ENCODE data around the gene ERVFRD-1. TPM values are rescaled to one million over a fixed set of nuclear protein-coding genes. Genes with fewer than 3 reads are reported as not detected.

The ERVFRD-1 gene
- total RNA-seq, 4 donors from 2014 or later: 0.11 to 0.83 (median 0.27) TPM

DNA sequence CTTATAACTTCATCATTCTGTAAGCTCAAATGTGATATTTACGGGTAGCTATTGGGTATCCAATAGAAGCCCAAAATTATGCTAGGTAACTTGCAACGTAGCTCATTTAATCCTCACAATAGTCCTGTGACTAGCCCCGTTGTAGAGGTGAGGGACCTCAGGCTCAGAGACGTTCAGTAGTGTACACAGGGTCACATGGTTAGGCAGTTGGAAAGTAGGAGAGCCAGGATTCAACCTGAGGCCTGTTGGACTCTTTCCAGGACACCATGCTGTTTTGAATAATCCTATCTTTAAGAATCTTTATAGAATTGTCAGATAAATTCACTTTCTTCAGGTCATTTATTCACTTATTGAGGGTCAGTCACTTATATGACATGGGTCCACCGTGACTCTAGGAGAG lies 58.2 kb downstream of the ERVFRD-1 start:
- TF ChIP-seq POLR2AphosphoS5 (IDR thresholded peaks at IDR 0.05): no peak
- TF ChIP-seq, protein P1, sequence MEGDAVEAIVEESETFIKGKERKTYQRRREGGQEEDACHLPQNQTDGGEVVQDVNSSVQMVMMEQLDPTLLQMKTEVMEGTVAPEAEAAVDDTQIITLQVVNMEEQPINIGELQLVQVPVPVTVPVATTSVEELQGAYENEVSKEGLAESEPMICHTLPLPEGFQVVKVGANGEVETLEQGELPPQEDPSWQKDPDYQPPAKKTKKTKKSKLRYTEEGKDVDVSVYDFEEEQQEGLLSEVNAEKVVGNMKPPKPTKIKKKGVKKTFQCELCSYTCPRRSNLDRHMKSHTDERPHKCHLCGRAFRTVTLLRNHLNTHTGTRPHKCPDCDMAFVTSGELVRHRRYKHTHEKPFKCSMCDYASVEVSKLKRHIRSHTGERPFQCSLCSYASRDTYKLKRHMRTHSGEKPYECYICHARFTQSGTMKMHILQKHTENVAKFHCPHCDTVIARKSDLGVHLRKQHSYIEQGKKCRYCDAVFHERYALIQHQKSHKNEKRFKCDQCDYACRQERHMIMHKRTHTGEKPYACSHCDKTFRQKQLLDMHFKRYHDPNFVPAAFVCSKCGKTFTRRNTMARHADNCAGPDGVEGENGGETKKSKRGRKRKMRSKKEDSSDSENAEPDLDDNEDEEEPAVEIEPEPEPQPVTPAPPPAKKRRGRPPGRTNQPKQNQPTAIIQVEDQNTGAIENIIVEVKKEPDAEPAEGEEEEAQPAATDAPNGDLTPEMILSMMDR (IDR thresholded peaks at IDR 0.05): no peak
- TF ChIP-seq EP300 (IDR thresholded peaks at IDR 0.05): no peak
- no peak for TF ChIP-seq POLR2A (IDR thresholded peaks at IDR 0.05; ENCODE audit: low read depth)
- intact Hi-C loops (cut with DNase I): no loop called here
- no peak overlapping the region for H3K27ac ChIP-seq (replicated peaks in 1 of 4)
- whole genome bisulfite sequencing: 90% methylated on average over 5 of the region's 5 CpGs
- peaks cover 0 to 20% (median 2%) of the 10 kb centered on the region in 4 donors for H3K27me3 ChIP-seq
- no peaks in the 10 kb centered on the region for H3K9me3 ChIP-seq
- no peak overlapping the region for H3K4me3 ChIP-seq
- no peaks in the 10 kb centered on the region for H3K36me3 ChIP-seq
- DNase-seq (ENCODE audit: extremely low spot score): no peak
- no peaks in the 10 kb centered on the region for H3K4me1 ChIP-seq

Small RNA genes lying within 50 kb of the gene (small RNA-seq; reads per million reads assigned to genes)
- 0 reads per million in 3 donors for gene AL136139.1

Other genes starting within 250 kb of the ERVFRD-1 start
- gene GCM2, start 229.7 kb downstream of the ERVFRD-1 start, total RNA-seq: not detected
- gene SYCP2L, start 224.7 kb downstream of the ERVFRD-1 start, total RNA-seq: 1 to 10 TPM in 1 of 4 donors, under 1 TPM in 3; 0.13 to 2.9 (median 0.70) TPM
- gene ELOVL2, start 67.4 kb downstream of the ERVFRD-1 start, total RNA-seq: under 1 TPM; 0.26 to 0.57 (median 0.46) TPM
- 10 to 100 TPM in 3 of 4 donors, 1 to 10 TPM in 1; 9.3 to 15.2 (median 12.0) TPM for gene SMIM13, start 17.9 kb downstream of the ERVFRD-1 start, total RNA-seq
- gene NEDD9, start 120.9 kb upstream of the ERVFRD-1 start, total RNA-seq: 10 to 100 TPM; 18.3 to 47.2 (median 32.9) TPM

All from esophagus muscularis mucosa (tissue), 4 donors.